SK-N-MC (cell line): ENCODE data around the gene BMP8A.
"Not testable (repeated sequence)": the region's sequence is repeated elsewhere in the genome, so short reads cannot be mapped to it uniquely, and the experiment has no call there.

Experiments used
- DNase-seq: peaks from one replicate; pipeline ENCODE4 v3.0.0-alpha.2; 2011; ENCODE audit warnings: low read depth, low spot score
- H3K27ac ChIP-seq: fragments of 200-600 bp; sonication (generic); 2 replicates; pipeline ENCODE4 v1.5.1; 2016; ENCODE audit warnings: mixed run types
- H3K36me3 ChIP-seq: fragments of 200-600 bp; sonication (generic); 2 replicates; pipeline ENCODE4 v1.6.1; 2017; ENCODE audit warnings: antibody characterized with exemption, low read length, mixed read lengths; ENCODE audit not compliant: insufficient read depth
- H3K4me3 ChIP-seq: fragments of 200-600 bp; sonication (generic); 2 replicates; pipeline ENCODE4 v1.5.1; 2016
- H3K9ac ChIP-seq: fragments of 200-600 bp; sonication (generic); 2 replicates; pipeline ENCODE4 v1.8.0; 2017; ENCODE audit warnings: mixed run types, mixed read lengths; ENCODE audit not compliant: insufficient read length
- H3K9me3 ChIP-seq: fragments of 200-600 bp; sonication (generic); 2 replicates; pipeline ENCODE4 v1.6.1; 2017; ENCODE audit warnings: low read depth, mild to moderate bottlenecking, antibody characterized with exemption, low read length, moderate library complexity, mixed read lengths
- EZH2 ChIP-seq: fragments of 200-600 bp; sonication (generic); IDR thresholded peaks from one replicate; pipeline ENCODE4 v1.6.1; 2017; ENCODE audit warnings: antibody characterized with exemption
- FOXP2 ChIP-seq: optimal IDR thresholded peaks from 2 replicates; pipeline ENCODE3; 2011; ENCODE audit warnings: mild to moderate bottlenecking, moderate library complexity; ENCODE audit not compliant: insufficient read depth; ENCODE audit errors: extremely low read length, control extremely low read depth
- POLR2AphosphoS5 ChIP-seq: IDR thresholded peaks from 2 replicates; pipeline ENCODE4 v1.6.1; 2012; ENCODE audit warnings: mild to moderate bottlenecking, low read depth, low read length, borderline replicate concordance

The BMP8A gene

DNA sequence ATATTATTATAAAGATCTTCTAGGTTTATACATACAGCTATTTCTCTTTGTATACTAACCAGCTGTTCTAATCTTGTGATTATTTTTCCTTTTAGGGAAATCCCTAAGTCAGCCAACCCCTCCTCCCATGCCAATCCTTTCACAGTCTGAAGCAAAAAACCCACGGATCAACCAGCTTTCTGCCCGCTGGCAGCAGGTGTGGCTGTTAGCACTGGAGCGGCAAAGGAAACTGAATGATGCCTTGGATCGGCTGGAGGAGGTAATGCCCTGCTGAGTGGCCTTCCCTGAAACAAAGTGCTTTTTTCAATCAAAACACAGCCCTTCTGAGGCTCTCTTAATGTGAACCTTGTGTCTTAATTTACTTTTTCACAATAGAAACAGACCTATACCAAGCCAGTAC, 32.4 kb upstream of the BMP8A start:
- H3K4me3 ChIP-seq: no peak overlapping the region
- no peak overlapping the region for H3K27ac ChIP-seq
- DNase-seq: no peak
- no peaks in the 10 kb centered on the region for H3K9me3 ChIP-seq
- peaks cover 90% of the 10 kb centered on the region for H3K36me3 ChIP-seq
- TF ChIP-seq POLR2AphosphoS5 (no peak), EZH2 (no peak), FOXP2 (no peak)
- no peak overlapping the region for H3K9ac ChIP-seq

DNA sequence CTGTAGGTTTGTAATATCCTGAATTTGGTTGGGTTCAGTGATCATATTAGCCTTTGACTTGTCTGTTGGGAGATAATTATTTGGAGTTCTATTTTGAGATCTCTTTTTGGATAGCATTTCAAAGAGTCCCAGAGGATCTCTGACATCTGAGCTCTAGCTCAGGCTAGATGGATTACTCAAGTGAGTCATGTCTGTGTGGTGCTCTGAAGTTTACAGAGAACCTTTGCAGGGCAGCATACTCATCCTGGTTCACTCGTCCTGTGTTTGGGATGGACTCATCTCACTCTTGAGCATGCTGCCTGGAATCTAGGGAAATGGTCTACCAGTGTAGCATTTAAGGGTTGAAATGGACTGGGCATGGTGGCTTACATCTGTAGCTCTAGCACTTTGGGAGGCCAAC, 29.4 kb upstream of the BMP8A start:
- H3K27ac ChIP-seq: no peak overlapping the region
- no peak overlapping the region for H3K4me3 ChIP-seq
- TF ChIP-seq EZH2: no peak
- no peak for TF ChIP-seq FOXP2
- TF ChIP-seq POLR2AphosphoS5: no peak
- peaks cover 64% of the 10 kb centered on the region for H3K36me3 ChIP-seq
- no peaks in the 10 kb centered on the region for H3K9me3 ChIP-seq
- no peak for DNase-seq
- H3K9ac ChIP-seq: no peak overlapping the region

- no peak for DNase-seq
- H3K27ac ChIP-seq: no peak overlapping the region
- H3K36me3 ChIP-seq: peaks cover 43% of the 10 kb centered on the region
- no peak overlapping the region for H3K4me3 ChIP-seq
- TF ChIP-seq FOXP2 (no peak), POLR2AphosphoS5 (no peak), EZH2 (no peak)
- H3K9ac ChIP-seq: no peak overlapping the region
- no peaks in the 10 kb centered on the region for H3K9me3 ChIP-seq
These were observed 24.9 kb upstream of the BMP8A start for GRCh38 chr1:39466413-39467107.

DNA sequence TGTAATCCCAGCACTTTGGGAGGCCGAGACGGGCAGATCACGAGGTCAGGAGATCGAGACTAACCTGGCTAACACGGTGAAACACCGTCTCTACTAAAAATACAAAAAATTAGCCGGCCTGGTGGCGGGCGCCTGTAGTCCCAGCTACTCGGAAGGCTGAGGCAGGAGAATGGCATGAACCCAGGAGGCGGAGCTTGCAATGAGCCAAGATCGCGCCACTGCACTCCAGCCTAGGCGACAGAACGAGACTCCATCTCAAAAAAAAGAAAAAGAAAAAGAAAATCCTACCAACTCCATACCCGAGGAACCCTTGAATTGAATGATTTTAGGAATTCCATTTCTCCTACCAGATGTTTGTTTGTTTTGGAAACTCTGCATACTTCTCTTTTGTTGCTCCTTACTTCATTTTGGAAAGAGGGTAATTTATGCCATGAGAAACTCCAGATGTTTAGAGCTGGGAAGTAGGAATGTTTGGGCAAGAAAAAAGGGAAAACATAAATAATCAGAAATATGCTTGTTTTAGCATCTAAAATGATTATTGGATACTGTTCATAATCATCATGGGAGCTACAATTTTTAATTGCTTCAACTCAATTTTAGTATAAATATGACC, 24.2 kb upstream of the BMP8A start:
- not testable (repeated sequence) for H3K9ac ChIP-seq, H3K9me3 ChIP-seq, DNase-seq, H3K4me3 ChIP-seq, H3K27ac ChIP-seq
- peaks cover 42% of the 10 kb centered on the region for H3K36me3 ChIP-seq

GRCh38 chr1:39469150-39469549, 22.3 kb upstream of the BMP8A start:
- peaks cover 22% of the 10 kb centered on the region for H3K36me3 ChIP-seq

DNA sequence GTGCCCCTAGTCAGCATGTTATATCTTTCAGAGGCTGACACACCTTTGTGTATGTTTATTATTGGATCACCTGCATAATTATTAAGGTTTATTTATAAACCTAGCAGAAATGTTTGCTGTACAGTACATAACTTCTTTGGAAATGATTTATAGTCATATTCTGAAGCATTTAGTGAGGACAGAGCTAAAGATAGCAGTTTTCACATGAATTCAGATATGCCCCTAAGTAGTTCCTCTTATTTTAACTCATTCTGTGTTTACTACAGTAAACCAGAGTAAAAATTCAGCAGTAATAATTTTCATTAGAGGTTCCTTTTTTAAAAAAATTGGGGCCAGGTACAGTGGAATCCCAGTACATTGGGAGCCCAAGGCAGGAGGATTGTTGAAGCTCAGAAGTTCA, 21.4 kb upstream of the BMP8A start:
- Histone ChIP-seq H3K27ac (no peak overlapping the region), H3K9ac (no peak overlapping the region), H3K36me3 (peaks cover 22% of the 10 kb centered on the region), H3K9me3 (no peaks in the 10 kb centered on the region), H3K4me3 (no peak overlapping the region)
- TF ChIP-seq FOXP2 (no peak), POLR2AphosphoS5 (no peak), EZH2 (no peak)
- DNase-seq: no peak

More at GRCh38 chr1:39469150-39469549, 22.3 kb upstream of the BMP8A start:
- Histone ChIP-seq H3K9me3 (no peaks in the 10 kb centered on the region), H3K4me3 (no peak overlapping the region), H3K27ac (no peak overlapping the region), H3K9ac (no peak overlapping the region)
- no peak for DNase-seq
- TF ChIP-seq EZH2 (no peak), POLR2AphosphoS5 (no peak), FOXP2 (no peak)

GRCh38 chr1:39472826-39473225, 18.6 kb upstream of the BMP8A start:
- peaks cover 18% of the 10 kb centered on the region for H3K36me3 ChIP-seq
- DNase-seq: no peak

GRCh38 chr1:39473324-39473723, 18.1 kb upstream of the BMP8A start:
- H3K36me3 ChIP-seq: peaks cover 18% of the 10 kb centered on the region
- H3K9me3 ChIP-seq: no peaks in the 10 kb centered on the region
- no peak overlapping the region for H3K4me3 ChIP-seq
- H3K27ac ChIP-seq: no peak overlapping the region
- no peak overlapping the region for H3K9ac ChIP-seq
- TF ChIP-seq FOXP2 (no peak), POLR2AphosphoS5 (no peak), EZH2 (no peak)
- DNase-seq: no peak

More at GRCh38 chr1:39472826-39473225, 18.6 kb upstream of the BMP8A start:
- Histone ChIP-seq H3K4me3 (no peak overlapping the region), H3K27ac (no peak overlapping the region), H3K9me3 (no peaks in the 10 kb centered on the region), H3K9ac (no peak overlapping the region)
- no peak for TF ChIP-seq FOXP2
- no peak for TF ChIP-seq EZH2
- no peak for TF ChIP-seq POLR2AphosphoS5

GRCh38 chr1:39474810-39475209, 16.6 kb upstream of the BMP8A start:
- Histone ChIP-seq H3K9me3 (no peaks in the 10 kb centered on the region), H3K36me3 (peaks cover 11% of the 10 kb centered on the region), H3K27ac (no peak overlapping the region), H3K9ac (no peak overlapping the region), H3K4me3 (no peak overlapping the region)
- no peak for DNase-seq
- TF ChIP-seq FOXP2 (no peak), POLR2AphosphoS5 (no peak)

DNA sequence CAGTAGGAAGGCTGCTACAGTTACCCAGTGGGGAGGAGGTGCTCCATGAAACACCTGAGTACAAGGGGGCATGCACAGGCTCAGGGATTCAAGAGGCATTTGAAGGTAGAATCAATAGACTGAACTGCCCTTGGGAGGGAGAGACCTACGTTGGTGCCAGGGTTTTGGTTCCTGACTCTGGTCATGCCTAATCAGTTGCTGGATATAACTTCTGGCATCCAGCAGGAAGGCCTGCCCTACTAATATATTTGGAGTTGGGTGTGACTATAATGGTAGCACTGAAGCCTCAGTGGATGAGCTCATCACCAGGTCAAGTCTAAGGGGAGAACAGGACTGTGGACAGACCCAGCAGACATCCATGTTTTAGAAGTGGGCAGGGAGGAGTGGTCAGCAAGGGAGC, 15.9 kb upstream of the BMP8A start:
- H3K36me3 ChIP-seq: peaks cover 16% of the 10 kb centered on the region
- not testable (repeated sequence) for H3K9ac ChIP-seq, H3K27ac ChIP-seq

More for the DNA sequence above, 15.9 kb upstream of the BMP8A start:
- not testable (repeated sequence) for DNase-seq, H3K4me3 ChIP-seq, H3K9me3 ChIP-seq
